Ovary (tissue), 9 donors: ENCODE results near the gene NDE1. TPM values are rescaled to one million over a fixed set of nuclear protein-coding genes. Genes with fewer than 3 reads are reported as not detected.

Experiments
- DNase-seq, 5 donors: peaks; one replicate each; pipeline ENCODE4 v3.0.0-alpha.2; 2019 to 2020
- H3K27ac ChIP-seq, 2 donors: fragments of 200-600 bp; one replicate each; pipeline versions ENCODE4 v1.5.1 to v1.8.0; 2019 to 2022
- H3K27me3 ChIP-seq: fragments of 200-600 bp; one replicate; pipeline ENCODE4 v1.8.0; 2022
- H3K36me3 ChIP-seq: fragments of 200-600 bp; sonication (generic); one replicate; pipeline ENCODE4 v1.5.1; 2019
- H3K4me1 ChIP-seq: one replicate; pipeline ENCODE4 v1.8.1; 2013; ENCODE audit warnings: mild to moderate bottlenecking, moderate library complexity; ENCODE audit not compliant: insufficient read depth
- H3K4me3 ChIP-seq: fragments of 200-600 bp; sonication (generic); one replicate; pipeline ENCODE4 v1.5.1; 2017
- H3K9me3 ChIP-seq, 2 donors: fragments of 200-600 bp in 1 of 2; sonication (generic) in 1 of 2; one replicate each; pipeline versions ENCODE4 v1.5.1 to v1.8.1; 2013 to 2019; ENCODE audit warnings: mild to moderate bottlenecking in 1 of 2, moderate library complexity in 1 of 2
- CTCF ChIP-seq, 3 donors: fragments of 450-650 bp in 2 of 3; fragments of 200-600 bp in 1 of 3; IDR thresholded peaks; one replicate each; pipeline versions ENCODE4 v1.5.1 to v1.8.0; 2016 to 2022; ENCODE audit warnings: antibody characterized with exemption in 3 of 3, mild to moderate bottlenecking in 1 of 3
- EP300 ChIP-seq: sonication (generic); formaldehyde crosslinking; IDR thresholded peaks from one replicate; pipeline ENCODE4 v1.6.1; 2017; ENCODE audit warnings: antibody characterized with exemption
- POLR2A ChIP-seq: fragments of 450-650 bp; IDR thresholded peaks from one replicate; pipeline ENCODE4 v1.6.1; 2017; ENCODE audit warnings: antibody characterized with exemption, mild to moderate bottlenecking, moderate library complexity
- WGBS, 3 donors: extraction: QIAGEN DNeasy Blood & Tissue Kit in 1 of 3; methylation state at CpG; one replicate each; pipeline versions ENCODE4 v1.1.5 to v1.1.7; 2013 to 2017; 5-methylcytosine and 5-hydroxymethylcytosine counted together
- intact Hi-C, 4 donors: fragments of 100-400 bp; cut with DNase I; formaldehyde crosslinking; loops; one replicate each; pipeline versions ENCODE4 v1.11.0 to v1.15.1; 2022 to 2023
- polyA plus RNA-seq, 2 donors: library from polyadenylated mRNA; stranded (reverse); fragments of 200-250 nt in 1 of 2; fragments of 350-450 nt in 1 of 2; fragmentation: Illumina TruSeq in 1 of 2; extraction: RNeasy Lipid Tissue Mini Kit (QIAGEN cat#74804) in 1 of 2; gene quantifications; one replicate each; pipeline ENCODE4 v1.2.3, GENCODE V29; 2013 to 2014
- total RNA-seq, 7 donors: library from RNA; depleted of rRNA in 2 of 7; stranded (reverse); fragments of >200 nt in 2 of 7; fragmentation: NEBNext Ultra II Directional in 3 of 7; extraction: Animal tissue kit (Norgen Biotek cat#: 25700) in 3 of 7; gene quantifications; one replicate each; pipeline versions ENCODE4 v1.1.0 to v1.2.4, GENCODE V29; 2016 to 2023
- donor health status: DM: no; HTN: no; CAD: no; lungs with moderate emphysema.
- donor health status: DM: no; HTN: no; CAD: no.
- donor health status: Bipolar disorder and iron deficiency.
- donor health status: DM: yes; HTN: yes; CAD: no.
- donor health status: DM: no; HTN: no; CAD: no.
- donor health status: DM: yes; HTN: yes; CAD: no.

NDE1 gene
- total and polyA plus RNA-seq, 9 donors: 9.8 to 31.9 (median 22.4) TPM

GRCh38 chr16:15715221-15715620 is 65.2 kb downstream of the NDE1 start:
- H3K27ac ChIP-seq: no peak overlapping the region
- H3K4me3 ChIP-seq: no peak overlapping the region
- H3K27me3 ChIP-seq: no peaks in the 10 kb centered on the region
- TF ChIP-seq EP300: no peak
- WGBS, 3 donors: 90 to 94% (median 91%) methylated on average over 5 of the region's 5 CpGs
- no peaks in the 10 kb centered on the region for H3K9me3 ChIP-seq
- no peaks in the 10 kb centered on the region for H3K4me1 ChIP-seq
- H3K36me3 ChIP-seq: no peaks in the 10 kb centered on the region
- no peak for DNase-seq
- intact Hi-C loops: no loop called here

GRCh38 chr16:15716694-15717447 is 66.8 kb downstream of the NDE1 start:
- TF ChIP-seq POLR2A: no peak
- no peak for TF ChIP-seq CTCF (IDR thresholded peaks at IDR 0.05)
- Histone ChIP-seq H3K27me3 (no peaks in the 10 kb centered on the region), H3K9me3 (no peaks in the 10 kb centered on the region), H3K27ac (no peak overlapping the region), H3K4me1 (no peaks in the 10 kb centered on the region), H3K36me3 (no peaks in the 10 kb centered on the region), H3K4me3 (no peak overlapping the region)
- intact Hi-C loops: no loop called here
- DNase-seq: no peak
- 90 to 92% (median 90%) methylated on average over 23 of the region's 23 CpGs for WGBS, 3 donors

- Histone ChIP-seq H3K9me3 (no peaks in the 10 kb centered on the region), H3K4me1 (no peaks in the 10 kb centered on the region), H3K27ac (no peak overlapping the region), H3K36me3 (no peaks in the 10 kb centered on the region), H3K4me3 (no peak overlapping the region), H3K27me3 (no peaks in the 10 kb centered on the region)
- DNase-seq: no peak
- TF ChIP-seq EP300 (no peak), CTCF (IDR thresholded peaks at IDR 0.05) (no peak), POLR2A (no peak)
- intact Hi-C loops: no loop called here
- WGBS, 3 donors: 93 to 95% (median 95%) methylated on average over 14 of the region's 14 CpGs
Observed at GRCh38 chr16:15721018-15721417, 71.0 kb downstream of the NDE1 start.

GRCh38 chr16:15723808-15724207 is 73.8 kb downstream of the NDE1 start:
- no peak overlapping the region for H3K4me3 ChIP-seq
- no peaks in the 10 kb centered on the region for H3K27me3 ChIP-seq
- TF ChIP-seq CTCF (IDR thresholded peaks at IDR 0.05): no peak
- no peaks in the 10 kb centered on the region for H3K9me3 ChIP-seq
- no peaks in the 10 kb centered on the region for H3K36me3 ChIP-seq
- H3K4me1 ChIP-seq: no peaks in the 10 kb centered on the region
- no peak for DNase-seq
- intact Hi-C loops: no loop called here
- H3K27ac ChIP-seq: no peak overlapping the region
- WGBS, 3 donors: 87 to 91% (median 88%) methylated on average over 7 of the region's 7 CpGs

GRCh38 chr16:15725641-15726240 is 75.7 kb downstream of the NDE1 start:
- Histone ChIP-seq H3K4me1 (no peaks in the 10 kb centered on the region), H3K27me3 (no peaks in the 10 kb centered on the region)

More at GRCh38 chr16:15725641-15726240, 75.7 kb downstream of the NDE1 start:
- Histone ChIP-seq H3K4me3 (no peak overlapping the region), H3K36me3 (no peaks in the 10 kb centered on the region), H3K9me3 (no peaks in the 10 kb centered on the region), H3K27ac (no peak overlapping the region)
- intact Hi-C loops: no loop called here
- DNase-seq: no peak
- 92 to 95% (median 93%) methylated on average over 5 of the region's 5 CpGs for WGBS, 3 donors
- TF ChIP-seq EP300: no peak
- TF ChIP-seq CTCF (IDR thresholded peaks at IDR 0.05): no peak
- no peak for TF ChIP-seq POLR2A
